Measurements from ENCODE around the gene OTUB2. TPM values are rescaled to one million over a fixed set of nuclear protein-coding genes. Genes with fewer than 3 reads are reported as not detected.

OTUB2 gene
- total RNA-seq, 1 donor from 2014 or later = 0.52 TPM

DNA sequence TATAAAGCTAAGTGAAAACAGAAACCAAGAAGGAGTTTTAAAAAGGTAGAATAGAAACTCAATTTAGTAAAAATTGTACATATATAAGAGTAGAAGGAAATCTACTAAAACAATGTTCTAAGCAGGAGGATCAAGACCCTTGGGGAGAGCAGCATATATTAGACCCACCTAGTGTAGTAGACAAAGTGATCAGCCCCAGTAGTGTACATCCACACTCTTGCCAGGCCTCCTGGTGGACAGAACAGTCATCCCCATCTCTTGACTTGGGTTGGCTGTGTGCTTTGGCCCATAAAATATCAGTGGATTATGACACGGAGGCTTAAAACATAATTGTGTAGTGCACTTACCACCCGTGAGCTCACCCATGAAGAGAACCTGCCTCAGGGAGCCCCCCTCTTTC is 10.9 kb upstream of the OTUB2 start:
- ATAC-seq = no peak
- intact Hi-C loops (cut with micrococcal nuclease) = no loop called here
- DNase-seq = no peak

DNA sequence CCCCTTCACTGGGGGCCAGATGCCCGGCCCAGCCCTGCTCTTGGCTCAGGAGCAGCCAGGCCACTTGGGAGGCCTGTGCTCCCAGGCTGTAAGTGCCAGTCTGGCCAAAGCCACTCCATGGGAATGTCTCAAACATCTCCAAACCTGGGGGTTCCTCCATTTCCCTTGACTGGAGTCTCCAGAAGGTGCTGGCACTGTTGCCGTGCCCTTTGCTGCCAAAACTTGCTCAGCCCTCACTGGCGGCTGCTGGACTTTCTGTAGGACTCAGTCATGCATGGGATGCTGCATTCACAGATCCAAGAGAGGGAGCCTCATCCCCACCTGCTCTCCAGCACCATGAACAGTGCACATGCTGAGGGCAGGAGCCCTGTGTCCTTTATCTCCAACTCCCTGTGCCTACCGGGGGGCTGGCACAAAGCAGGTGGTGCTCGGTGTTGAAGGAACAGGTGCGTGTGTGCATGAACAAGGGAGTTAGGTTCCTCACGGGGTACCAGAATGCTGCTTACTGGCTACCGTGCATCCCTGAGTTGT is 9.6 kb upstream of the OTUB2 start:
- no peak for DNase-seq
- no peak for ATAC-seq
- intact Hi-C loops (cut with micrococcal nuclease) = no loop called here

DNA sequence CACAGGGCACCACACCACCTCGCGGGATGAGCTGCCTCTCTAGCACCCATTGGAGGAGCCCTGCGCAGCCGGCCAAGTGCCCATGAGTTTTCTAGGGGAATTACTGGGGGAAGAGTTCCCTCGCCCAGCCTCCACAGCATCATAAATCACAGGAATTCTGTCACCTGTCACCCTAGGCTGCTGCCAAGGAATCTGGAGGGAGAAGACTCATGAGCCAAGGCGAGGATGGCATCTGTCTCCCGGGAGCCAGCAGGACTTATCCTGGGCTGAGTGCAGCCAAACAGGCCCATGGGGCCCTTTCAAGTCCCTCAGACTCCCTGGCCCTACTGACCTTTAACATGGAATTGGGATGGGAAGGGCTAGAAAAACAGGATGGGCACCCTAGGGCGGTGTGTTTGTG is 7.8 kb upstream of the OTUB2 start:
- DNase-seq (no peak), ATAC-seq (no peak)

DNA sequence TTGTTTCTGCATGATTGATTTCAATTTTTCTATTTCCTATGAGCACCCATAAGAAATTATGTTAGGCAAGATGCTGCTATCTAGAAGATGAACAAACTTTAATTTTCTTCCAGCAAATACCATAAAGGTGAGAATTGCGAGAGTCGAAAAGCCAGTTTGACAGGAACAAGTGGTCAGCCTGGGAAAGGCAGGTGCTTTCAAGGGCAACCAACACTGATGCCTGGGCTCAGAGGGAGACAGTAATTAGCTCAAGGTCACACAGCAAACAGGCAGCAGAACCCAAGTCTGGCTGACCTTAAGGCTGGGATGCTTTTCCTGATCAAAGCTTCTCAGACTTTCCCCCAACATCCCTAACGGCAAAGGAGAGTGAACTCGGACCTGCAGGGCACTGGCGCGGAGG is 6.8 kb upstream of the OTUB2 start:
- intact Hi-C loops (cut with micrococcal nuclease) = no loop called here
- ATAC-seq = no peak
- no peak for DNase-seq

More for the DNA sequence above, 7.8 kb upstream of the OTUB2 start:
- intact Hi-C loops (cut with micrococcal nuclease) = no loop called here

DNA sequence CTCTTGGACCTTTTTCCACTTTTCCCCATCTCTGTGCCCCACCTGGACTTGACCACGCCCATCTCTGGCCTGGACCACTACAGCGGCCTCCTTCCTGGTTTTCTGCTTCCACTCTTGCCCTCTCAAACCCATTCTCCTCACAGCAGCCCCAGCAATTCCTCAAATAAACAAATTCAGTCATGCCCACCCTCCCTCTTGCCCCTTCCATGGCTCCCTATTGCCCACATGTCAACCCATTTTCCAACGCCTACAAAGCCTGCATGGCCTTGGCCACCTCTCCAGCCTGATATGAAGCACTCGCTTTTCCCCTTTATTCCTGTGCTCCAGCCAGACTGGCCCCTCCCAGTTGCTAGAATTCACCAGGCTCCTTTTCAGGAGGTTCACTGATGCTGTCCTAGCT is 5.9 kb upstream of the OTUB2 start:
- intact Hi-C loops (cut with micrococcal nuclease) = no loop called here
- DNase-seq (no peak), ATAC-seq (no peak)

DNA sequence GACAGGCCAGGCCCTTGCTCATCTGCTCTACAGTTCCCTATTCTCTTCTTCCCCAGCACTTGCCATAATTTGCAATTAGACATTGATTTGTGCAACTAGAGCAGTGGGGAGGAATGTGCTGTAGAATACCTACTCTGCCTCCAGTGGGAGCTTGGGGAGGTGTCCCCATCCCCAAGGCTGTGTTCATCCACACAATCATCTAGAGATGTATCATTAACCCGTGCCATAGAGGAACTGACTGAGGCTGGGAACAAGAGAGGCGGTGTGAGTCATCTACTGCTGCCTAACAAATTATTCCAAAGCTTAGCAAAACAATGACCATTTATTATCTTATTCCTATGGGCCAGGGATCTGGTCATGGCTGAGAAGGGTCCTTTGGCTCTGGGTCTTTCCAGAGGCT is 5.1 kb upstream of the OTUB2 start:
- no peak for DNase-seq
- intact Hi-C loops (cut with micrococcal nuclease) = no loop called here
- ATAC-seq = no peak

DNA sequence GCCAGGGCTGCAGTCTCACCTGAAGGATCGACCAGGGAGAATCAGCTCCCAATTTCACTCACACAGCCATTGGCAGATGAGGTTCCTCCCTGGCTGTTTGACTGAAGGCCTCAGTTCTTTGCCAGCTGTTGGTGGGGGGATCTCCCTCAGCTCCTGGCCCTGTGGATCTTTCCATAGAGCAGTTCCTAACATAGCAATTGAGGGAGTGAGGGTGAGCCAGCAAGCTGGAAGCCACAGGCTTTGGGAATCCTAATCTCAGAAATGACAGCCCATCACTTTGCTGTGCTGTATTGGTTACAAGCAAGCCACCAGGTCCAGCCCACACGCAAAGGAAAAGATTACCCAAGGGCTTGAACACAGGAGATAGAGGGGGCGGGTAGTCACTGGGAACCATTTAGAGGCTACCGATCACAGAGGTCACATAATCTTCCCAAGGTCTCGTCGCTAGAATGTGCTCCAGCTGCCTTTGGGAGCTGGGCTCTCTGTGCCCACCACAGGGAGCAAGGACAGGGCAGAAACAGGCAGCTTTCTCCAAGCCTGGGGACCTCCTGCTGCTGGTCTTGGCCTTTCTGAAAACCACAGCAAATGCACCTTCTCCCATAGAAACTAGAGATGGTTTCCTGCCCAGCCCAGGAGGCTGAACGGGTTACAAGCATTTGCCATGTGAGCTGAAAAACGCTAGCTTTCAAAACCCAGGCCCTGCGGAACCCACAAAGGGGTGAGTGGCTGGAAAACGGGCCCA is 4.6 kb upstream of the OTUB2 start:
- intact Hi-C loops (cut with micrococcal nuclease) = no loop called here
- ATAC-seq (no peak), DNase-seq (no peak)

DNA sequence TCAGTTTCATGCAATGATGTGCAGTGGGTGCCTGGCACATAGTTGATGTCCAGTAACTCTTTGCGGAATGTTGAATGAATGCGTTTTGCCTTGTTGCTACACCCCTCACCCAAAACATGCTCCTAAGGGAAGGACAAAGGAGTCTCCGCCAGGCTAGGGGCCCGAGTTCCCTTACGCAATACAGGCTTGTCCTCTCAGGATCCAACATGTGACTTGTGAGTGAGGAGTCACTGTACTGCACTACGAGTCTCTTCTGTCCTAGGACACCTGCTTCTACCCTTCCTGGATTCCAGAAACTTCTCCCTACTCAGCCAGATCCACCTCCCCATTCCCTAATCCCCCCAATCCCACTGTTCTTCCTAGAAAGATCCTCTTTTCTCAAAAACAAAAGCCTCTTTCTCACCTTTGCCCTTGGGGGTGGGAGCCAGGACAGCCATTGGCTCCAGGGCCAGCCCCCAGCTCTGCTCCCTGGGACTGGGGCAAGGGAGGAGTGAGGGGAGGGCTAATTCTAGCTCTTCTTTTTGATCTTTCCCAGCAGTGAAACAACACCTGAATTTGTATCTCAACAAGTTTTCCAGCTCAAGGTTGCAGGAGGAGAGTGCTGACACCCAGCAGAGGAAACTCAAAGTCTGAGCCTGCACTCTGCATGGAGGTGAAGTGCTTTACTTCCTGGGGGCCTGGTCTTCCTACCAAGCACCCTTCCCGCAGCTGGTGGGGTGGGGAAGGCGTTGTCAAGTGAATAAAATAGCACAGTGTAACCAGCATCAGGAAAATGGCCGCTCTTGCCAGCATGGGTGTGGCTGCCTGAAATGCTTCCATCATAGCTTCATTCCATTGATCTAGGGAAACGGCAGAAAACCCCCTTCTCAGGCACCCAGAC is 3.4 kb upstream of the OTUB2 start:
- no peak for ATAC-seq
- intact Hi-C loops (cut with micrococcal nuclease) = no loop called here
- DNase-seq = no peak

DNA sequence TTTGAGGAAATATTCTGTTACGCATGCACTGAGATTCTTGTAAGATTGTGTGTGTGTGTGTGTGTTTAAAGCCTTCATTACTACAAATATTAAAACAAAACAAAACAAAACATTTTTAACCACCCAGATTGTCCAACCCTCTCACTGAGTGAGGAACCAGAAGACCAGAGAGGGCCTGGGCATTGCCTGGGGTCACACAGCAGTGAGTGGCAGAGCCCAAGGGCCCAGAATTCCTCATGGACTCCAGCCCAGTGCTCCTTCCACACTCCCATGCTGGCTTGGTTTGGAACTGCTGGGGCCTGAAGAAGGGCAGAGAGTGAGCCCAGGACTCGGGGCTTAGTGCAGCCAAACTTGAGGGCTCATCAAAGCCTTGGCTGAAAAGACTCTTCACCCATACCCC is 1.6 kb upstream of the OTUB2 start:
- ATAC-seq = no peak
- no peak for DNase-seq
- intact Hi-C loops (cut with micrococcal nuclease) = no loop called here

DNA sequence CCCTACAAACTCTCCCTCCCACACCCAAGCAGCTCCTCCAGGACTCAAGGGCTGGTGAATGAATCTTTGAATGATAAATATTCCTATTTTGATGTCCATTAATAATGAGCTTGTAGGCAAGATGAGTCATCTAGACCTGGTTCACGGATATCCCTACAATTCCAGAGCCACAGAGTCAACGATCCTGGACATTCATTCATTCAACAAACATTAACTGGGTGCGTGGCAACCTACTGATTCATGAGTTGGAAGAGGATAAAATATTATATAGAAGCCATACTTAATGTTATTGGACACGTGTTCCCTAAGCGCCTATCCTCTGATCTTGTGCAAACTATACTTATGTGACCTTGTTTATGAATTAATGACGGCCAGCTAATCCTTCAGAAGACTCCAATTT is 420 bp upstream of the OTUB2 start:
- intact Hi-C loops (cut with micrococcal nuclease) = no loop called here
- ATAC-seq (no peak), DNase-seq (no peak)

DNA sequence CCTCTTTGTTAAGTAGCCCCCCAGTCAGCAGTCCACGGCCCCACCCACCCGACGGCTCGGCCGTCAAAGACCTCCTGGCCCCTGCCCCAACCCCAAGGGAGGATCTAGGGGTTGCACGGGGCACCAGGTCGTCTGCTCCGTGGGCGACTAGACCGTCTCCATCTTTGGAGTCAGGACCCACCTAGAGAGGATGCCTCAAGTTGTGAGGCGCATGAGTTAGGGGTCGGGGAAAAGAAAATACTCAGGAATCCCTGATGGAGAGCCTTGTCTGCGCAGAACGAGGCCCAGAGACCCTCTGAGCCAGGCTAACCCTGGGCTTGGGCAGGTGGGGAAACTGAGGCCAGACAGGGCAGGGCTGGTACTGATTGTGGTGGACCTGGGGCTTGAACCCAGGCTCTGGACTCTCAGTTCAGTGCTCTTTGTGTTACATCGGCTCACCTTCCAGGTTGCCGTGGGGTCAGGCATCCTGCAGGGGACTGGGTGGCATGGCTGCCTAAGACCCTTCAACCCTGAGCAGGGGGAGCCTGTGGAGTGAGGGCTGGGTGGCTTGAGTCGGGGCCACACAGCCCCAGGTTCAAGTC is 839 bp downstream of the OTUB2 start:
- DNase-seq (no peak), ATAC-seq (no peak)
- intact Hi-C loops (cut with micrococcal nuclease) = no loop called here

DNA sequence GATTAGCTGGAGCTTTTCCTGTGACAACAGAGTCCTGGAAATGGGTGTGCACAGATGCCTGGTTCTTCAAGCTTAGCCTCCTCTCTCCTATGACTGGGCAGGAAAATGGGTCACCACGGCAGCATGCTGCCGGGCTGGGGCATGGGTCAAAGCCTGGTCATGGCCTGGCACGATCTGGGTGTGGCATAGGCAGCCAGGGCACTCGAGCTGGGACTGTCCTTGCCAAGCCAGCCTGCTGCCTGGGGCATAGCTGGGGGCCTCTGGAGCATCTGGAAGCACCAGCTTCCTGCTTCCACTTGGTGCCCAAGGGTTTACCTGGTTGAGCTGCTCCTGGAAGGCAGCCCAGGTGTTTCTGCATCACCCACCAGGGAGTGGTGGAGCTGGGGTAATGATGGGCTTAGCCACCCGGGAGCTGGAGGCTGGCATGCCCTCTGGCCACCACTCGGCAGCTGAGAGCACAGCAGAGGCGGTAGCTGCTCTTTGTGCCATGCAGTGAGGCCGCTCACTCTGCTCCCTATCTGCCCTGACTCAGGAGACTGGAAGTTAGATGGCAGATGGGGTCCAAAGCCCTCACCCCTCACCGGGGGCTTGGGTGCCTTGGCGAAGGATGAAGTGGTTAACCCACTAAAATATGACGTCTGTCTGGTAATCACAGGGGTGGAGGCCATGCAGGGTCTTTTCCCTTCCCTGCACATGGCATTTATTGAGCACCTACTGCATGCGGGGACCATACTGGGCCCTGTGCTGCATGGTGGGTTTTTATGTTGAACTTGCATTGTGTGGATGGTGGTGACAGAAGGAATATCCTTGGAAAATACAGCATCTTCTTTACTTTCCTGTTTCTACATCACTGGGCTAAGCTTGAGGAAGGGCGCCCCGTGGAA is 1.7 kb downstream of the OTUB2 start:
- no peak for ATAC-seq
- DNase-seq = no peak
- intact Hi-C loops (cut with micrococcal nuclease) = no loop called here

DNA sequence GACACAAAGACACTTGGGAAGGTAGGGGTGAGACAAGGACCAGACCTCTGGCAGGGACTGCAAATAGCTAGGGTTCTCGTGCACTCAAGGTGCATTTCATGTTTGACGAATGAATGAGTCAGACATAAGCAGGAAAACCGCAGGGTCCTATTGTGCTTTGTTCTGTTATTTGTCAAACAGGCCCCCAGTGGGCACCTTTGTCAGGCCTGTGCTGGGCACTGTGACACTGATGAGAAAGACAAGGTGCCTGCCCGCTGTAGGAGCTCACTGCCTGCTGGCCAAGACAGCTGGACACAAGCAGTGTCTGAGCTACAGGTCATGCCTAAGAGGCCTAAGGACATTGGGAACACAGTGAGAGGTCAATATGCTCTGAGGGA is 2.3 kb downstream of the OTUB2 start:
- intact Hi-C loops (cut with micrococcal nuclease) = no loop called here
- ATAC-seq (no peak), DNase-seq (no peak)

DNA sequence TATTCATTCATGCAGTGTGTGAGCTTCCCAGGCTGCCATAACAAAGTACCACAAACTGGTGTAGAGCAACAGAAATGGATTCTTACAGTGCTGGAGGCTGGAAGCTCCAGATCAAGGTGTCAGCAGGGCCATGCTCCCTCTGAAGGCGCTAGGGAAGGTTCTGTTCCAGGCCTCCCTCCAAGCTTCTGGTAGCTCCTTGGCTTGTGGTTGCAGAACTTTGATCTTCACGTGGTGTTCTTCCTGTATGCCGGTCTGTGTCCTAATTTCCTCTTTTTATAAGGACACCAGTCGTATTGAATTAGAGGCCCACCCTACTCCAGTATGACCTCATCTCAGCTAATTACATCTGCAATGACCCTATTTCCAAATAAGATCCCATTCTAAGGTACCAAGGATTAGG is 3.1 kb downstream of the OTUB2 start:
- no peak for DNase-seq
- intact Hi-C loops (cut with micrococcal nuclease) = no loop called here
- no peak for ATAC-seq

DNA sequence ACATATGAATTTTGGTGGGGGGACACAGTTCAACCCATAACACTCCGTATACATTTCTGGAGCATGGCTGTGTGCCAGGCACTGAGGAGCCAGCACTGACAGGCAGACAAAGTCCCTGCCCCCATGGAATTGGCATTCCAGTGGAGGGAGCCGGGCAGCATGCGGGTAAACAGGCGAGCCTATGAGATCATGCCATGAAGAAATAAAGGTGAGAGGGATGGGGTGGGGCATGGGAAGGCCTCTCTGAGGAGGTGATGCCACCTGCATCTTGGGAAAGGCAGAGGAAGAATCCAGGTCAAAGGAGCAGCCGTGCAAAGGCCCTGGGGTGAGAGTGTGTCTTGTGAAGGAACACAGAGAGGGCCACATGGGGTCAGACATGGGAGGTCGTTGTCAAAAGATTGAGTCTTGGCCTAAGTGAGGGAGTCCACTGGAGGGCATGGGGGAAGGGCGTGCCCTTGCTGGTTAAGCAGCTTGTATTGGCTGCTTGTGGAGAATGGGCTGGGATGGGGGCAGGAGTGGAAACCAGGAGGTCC is 3.6 kb downstream of the OTUB2 start:
- no peak for ATAC-seq
- DNase-seq = no peak
- intact Hi-C loops (cut with micrococcal nuclease) = no loop called here

DNA sequence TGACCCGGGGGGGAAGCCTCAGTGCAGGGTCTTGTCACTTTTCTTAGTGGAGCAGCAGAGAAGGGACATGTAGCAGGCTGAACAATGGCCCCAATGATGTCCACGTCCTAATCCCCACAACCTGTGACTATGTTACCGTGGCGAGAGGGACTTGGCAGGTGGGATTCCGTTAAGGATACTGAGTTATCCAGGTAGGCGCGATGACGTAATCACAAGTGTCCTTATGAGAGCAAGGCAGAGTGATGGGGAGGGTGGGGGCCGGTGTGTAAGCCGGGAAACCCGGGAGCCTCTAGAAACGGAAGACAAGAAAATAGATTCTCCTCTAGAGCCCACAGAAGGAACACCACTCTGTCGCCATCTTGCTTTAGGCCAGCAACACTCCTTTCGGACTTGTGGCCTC is 4.4 kb downstream of the OTUB2 start:
- no peak for ATAC-seq
- intact Hi-C loops (cut with micrococcal nuclease) = no loop called here
- DNase-seq = no peak

DNA sequence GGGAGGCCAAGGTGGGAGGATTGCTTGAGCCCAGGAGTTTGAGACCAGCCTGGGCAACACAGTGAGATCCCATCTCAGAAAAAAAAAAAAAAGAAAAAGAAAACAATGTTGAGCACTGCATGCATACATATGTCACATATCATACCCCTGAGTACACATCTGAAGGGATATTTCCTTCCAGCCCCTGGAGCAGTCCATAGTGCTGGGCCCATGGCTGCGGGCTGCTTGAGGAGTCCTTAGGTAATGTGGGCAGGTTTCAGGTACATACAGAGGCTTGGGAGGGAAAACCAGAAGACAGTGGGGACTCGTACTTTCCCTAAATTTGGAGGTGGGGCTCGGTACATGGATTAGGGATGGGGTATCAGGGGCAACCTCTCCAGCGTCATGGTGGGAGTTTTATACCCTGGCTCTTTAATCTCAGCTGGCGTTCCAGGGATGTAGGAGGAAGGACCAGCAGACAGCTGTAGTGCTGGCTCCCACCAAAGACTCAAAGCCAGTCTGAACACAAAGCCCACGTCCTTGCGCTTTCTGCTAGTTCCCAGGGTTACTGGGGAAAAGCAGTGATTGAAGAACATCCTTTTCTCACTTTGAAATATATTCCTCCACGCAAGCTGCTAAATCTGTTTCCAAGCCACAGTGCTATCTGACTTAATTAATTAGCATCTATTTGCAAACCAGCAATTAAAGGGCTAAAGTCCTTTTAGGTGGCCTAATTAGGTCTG is 5.2 kb downstream of the OTUB2 start:
- DNase-seq (no peak), ATAC-seq (no peak)
- intact Hi-C loops (cut with micrococcal nuclease) = no loop called here

DNA sequence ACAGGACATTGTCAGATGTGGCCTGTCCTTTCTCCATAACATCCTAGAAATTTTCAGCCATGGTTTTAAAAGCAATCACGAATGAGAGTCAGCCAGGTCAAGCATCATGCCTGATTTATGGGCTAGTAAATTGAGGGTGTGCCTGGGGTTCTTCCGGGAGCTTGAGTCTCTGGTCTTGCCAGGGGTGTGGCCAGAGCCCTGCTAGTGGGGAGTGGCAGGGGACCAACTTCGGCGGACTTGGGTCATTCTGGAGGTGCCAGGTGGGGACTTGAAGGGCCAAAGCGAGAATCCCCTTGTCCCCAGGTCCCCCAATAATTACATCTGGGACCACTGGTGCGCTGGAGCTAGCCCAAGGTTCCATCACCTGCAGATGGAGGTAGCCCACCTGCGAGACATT is 5.7 kb downstream of the OTUB2 start:
- ATAC-seq (no peak), DNase-seq (no peak)
- intact Hi-C loops (cut with micrococcal nuclease) = no loop called here

DNA sequence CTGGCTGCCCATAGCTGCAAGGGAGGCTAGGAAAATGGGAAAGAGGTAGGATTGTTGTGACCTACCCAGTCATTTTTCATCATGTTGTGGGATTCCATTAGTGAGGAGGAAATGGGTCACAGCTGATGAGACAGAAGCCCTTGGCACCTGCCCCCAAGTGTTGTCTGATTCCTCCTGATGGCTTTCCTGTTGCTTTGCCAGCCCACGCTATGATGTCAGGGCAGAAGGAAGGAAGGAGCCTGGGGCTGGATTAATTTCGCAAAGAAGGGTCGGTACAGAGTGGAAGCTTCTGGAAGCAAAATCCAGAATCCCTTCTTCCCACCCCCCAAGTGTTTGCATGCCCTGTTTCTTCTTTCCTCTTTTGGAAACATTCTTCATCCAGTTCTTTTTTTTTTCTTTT is 8.7 kb downstream of the OTUB2 start:
- DNase-seq (no peak), ATAC-seq (no peak)
- intact Hi-C loops (cut with micrococcal nuclease) = no loop called here

Data from left ventricle myocardium superior (tissue), 1 donor.